ENCODE measurements around the gene GLT8D2. TPM values are rescaled to one million over a fixed set of nuclear protein-coding genes. Genes with fewer than 3 reads are reported as not detected.

The GLT8D2 gene, protein sequence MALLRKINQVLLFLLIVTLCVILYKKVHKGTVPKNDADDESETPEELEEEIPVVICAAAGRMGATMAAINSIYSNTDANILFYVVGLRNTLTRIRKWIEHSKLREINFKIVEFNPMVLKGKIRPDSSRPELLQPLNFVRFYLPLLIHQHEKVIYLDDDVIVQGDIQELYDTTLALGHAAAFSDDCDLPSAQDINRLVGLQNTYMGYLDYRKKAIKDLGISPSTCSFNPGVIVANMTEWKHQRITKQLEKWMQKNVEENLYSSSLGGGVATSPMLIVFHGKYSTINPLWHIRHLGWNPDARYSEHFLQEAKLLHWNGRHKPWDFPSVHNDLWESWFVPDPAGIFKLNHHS
- 1 to 10 TPM in 3 of 4 donors, under 1 TPM in 1; 0.71 to 5.2 (median 1.9) TPM for total RNA-seq
- 1 to 10 TPM; 1.1 to 1.7 (median 1.3) TPM for polyA plus RNA-seq
- long read RNA-seq, donor 1, partial matches to known transcripts: 0 of 2 reads
- long read RNA-seq, donor 1, other reads (novel, unspliced or antisense): 0 of 2 reads
- long read RNA-seq, donor 2, partial matches to known transcripts: 0 of 1 reads
- long read RNA-seq, donor 2, other reads (novel, unspliced or antisense): 0 of 1 reads

DNA sequence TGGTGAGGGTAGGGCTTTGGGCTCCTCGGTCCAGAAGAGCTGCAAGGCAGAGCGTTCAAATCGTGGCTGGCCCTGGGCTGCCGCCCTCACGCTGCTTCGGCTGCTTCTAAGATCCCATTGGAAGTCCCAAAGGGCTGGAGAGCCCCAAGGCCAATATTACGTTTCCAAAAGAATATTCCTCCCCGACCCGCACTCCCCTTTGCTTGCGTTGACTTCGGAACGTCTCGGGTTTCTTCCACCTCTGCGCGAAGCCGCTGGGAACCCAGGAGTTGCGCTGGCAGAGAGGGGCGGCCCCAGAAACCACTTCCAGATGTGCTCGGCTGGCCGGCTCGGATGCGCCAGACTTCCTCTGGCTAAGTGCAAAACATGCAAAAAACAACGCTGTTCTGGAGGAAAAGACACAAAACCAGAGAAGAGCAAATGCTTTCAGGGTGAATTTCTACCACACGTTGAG is at the start of gene GLT8D2:
Gene GLT8D2, minus strand, starts transcription at position 285 of the 454 bp plus-strand sequence. CDS start 30,539 bp downstream, outside the sequence.
- Histone ChIP-seq H3K36me3 (ENCODE audit: insufficient read depth in 1 of 2, low read depth in 1 of 2) (no peaks in the 10 kb centered on the region), H3K27me3 (ENCODE audit: insufficient read depth in 3 of 3, low read length in 2 of 3) (peaks cover 0 to 21% (median 0%) of the 10 kb centered on the region in 3 donors), H3K4me3 (peak within 1 kb of the TSS; percentile 64), H3K27ac (no peak within 1 kb of the TSS), H3K4me1 (peaks cover 12% of the 10 kb centered on the region), H3K9me3 (no peaks in the 10 kb centered on the region)
- TF ChIP-seq, protein P1, sequence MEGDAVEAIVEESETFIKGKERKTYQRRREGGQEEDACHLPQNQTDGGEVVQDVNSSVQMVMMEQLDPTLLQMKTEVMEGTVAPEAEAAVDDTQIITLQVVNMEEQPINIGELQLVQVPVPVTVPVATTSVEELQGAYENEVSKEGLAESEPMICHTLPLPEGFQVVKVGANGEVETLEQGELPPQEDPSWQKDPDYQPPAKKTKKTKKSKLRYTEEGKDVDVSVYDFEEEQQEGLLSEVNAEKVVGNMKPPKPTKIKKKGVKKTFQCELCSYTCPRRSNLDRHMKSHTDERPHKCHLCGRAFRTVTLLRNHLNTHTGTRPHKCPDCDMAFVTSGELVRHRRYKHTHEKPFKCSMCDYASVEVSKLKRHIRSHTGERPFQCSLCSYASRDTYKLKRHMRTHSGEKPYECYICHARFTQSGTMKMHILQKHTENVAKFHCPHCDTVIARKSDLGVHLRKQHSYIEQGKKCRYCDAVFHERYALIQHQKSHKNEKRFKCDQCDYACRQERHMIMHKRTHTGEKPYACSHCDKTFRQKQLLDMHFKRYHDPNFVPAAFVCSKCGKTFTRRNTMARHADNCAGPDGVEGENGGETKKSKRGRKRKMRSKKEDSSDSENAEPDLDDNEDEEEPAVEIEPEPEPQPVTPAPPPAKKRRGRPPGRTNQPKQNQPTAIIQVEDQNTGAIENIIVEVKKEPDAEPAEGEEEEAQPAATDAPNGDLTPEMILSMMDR (IDR thresholded peaks at IDR 0.05): no peak
- ATAC-seq (peak; percentile 23 to 84 (median 69)), DNase-seq (peak; percentile 61 to 76)
- WGBS, 3 donors: 1 to 2% (median 1%) methylated on average over 24 of the region's 24 CpGs
- intact Hi-C loops (cut with DNase I): no loop called here

DNA sequence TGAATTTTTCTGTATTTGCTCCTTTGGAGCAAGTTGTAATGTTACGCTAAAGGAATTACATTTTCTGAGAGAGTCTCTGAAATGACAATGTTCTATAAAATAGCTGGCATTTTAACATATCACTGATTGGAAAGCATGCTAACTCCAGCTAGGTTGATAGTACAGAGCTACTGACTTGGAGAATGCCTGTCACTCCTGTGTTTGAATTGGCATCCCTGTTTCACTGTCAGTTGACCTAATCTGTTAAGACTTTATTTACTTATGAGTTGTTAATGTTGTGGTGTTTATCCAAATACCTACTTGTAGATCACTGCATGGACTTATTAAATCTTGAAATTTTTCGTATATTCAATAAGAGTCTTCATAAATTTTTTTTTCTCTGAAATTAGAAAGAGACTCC is 48.0 kb upstream of the GLT8D2 start:
- Histone ChIP-seq H3K36me3 (ENCODE audit: insufficient read depth in 1 of 2, low read depth in 1 of 2) (peaks cover 4 to 100% of the 10 kb centered on the region in 2 donors), H3K27ac (no peak overlapping the region), H3K9me3 (no peaks in the 10 kb centered on the region), H3K27me3 (ENCODE audit: insufficient read depth in 3 of 3, low read length in 2 of 3) (no peaks in the 10 kb centered on the region), H3K4me1 (no peaks in the 10 kb centered on the region), H3K4me3 (no peak overlapping the region)
- 93 to 99% (median 97%) methylated on average over 2 of the region's 2 CpGs for WGBS, 3 donors
- DNase-seq (no peak), ATAC-seq (no peak)
- intact Hi-C loops (cut with DNase I): loop anchor here (5.0 to 10.0 kb wide), 2 partner anchors 156 to 1037 kb away; no protein-coding TSS in a partner anchor
- TF ChIP-seq, protein P1 (IDR thresholded peaks at IDR 0.05): no peak

DNA sequence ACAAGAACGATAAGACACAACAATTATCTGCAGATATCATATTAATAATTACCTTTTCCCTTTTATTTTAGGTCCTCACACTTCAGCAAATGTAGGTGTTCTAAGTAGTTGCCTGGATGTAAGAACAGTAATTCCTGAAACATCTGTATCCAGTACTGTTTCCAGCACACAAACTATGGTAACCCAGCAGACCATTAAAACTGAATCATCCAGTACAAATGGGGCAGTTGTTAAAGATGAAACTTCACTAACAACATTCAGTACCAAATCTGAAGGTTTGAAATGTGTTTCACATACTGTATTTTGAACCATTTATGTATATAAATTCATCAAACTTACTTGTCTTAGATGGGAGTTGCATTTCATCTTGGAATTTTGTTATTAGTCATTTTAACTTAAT is 45.3 kb upstream of the GLT8D2 start:
- H3K36me3 ChIP-seq (ENCODE audit: insufficient read depth in 1 of 2, low read depth in 1 of 2): peaks cover 4 to 100% of the 10 kb centered on the region in 2 donors
- H3K9me3 ChIP-seq: no peaks in the 10 kb centered on the region
- intact Hi-C loops (cut with DNase I): loop anchor here (5.0 to 10.0 kb wide), 2 partner anchors 153 to 1040 kb away; no protein-coding TSS in a partner anchor
- H3K4me1 ChIP-seq: no peaks in the 10 kb centered on the region
- TF ChIP-seq, protein P1 (IDR thresholded peaks at IDR 0.05): no peak
- no peaks in the 10 kb centered on the region for H3K27me3 ChIP-seq (ENCODE audit: insufficient read depth in 3 of 3, low read length in 2 of 3)
- no peak for DNase-seq
- H3K4me3 ChIP-seq: no peak overlapping the region
- 83 to 94% (median 94%) methylated on average over 1 of the region's 1 CpG for WGBS, 3 donors
- H3K27ac ChIP-seq: no peak overlapping the region
- ATAC-seq: no peak

DNA sequence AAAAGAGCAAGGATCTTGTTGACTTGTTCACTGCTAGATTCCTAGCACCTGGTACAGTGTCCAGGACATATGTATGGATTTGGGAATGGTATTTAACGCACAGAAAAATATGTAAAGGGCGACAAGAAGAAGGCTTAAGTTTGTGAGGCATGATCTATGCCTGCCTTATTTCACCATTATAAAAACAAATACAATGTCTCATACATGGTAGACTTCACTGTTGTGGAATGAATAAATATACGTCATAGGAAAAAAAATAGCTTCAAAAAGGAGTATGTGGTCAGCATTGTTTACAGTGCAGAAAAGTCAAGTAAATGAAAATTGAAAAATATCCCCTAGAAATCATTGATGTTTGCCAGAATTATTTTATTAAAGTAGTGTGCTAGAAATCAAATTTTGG is 44.3 kb upstream of the GLT8D2 start:
- Histone ChIP-seq H3K27ac (no peak overlapping the region), H3K36me3 (ENCODE audit: insufficient read depth in 1 of 2, low read depth in 1 of 2) (peaks cover 4 to 100% of the 10 kb centered on the region in 2 donors), H3K27me3 (ENCODE audit: insufficient read depth in 3 of 3, low read length in 2 of 3) (no peaks in the 10 kb centered on the region), H3K4me1 (no peaks in the 10 kb centered on the region), H3K4me3 (no peak overlapping the region), H3K9me3 (no peaks in the 10 kb centered on the region)
- TF ChIP-seq, protein P1 (IDR thresholded peaks at IDR 0.05): no peak
- 97 to 99% (median 97%) methylated on average over 3 of the region's 3 CpGs for WGBS, 3 donors
- intact Hi-C loops (cut with DNase I): loop anchor here (10.0 kb wide), 1 partner anchor 1041 kb away; no protein-coding TSS in a partner anchor
- DNase-seq (no peak), ATAC-seq (no peak)
